Mesodermal cell (in vitro differentiated cells): ENCODE results near the gene RNF40.

Experiments
- H3K27ac ChIP-seq: 2 replicates; pipeline ENCODE4 v1.7.0; 2013; ENCODE audit warnings: mild to moderate bottlenecking, low read depth, low read length, moderate library complexity; ENCODE audit not compliant: severe bottlenecking
- H3K36me3 ChIP-seq: 2 replicates; pipeline ENCODE4 v1.7.1; 2013; ENCODE audit warnings: mild to moderate bottlenecking, low read length, moderate library complexity; ENCODE audit not compliant: control insufficient read depth, insufficient read depth
- H3K4me1 ChIP-seq: one replicate; pipeline ENCODE4 v1.7.1; 2013; ENCODE audit warnings: mild to moderate bottlenecking, low read length; ENCODE audit not compliant: insufficient read depth, control insufficient read depth, poor library complexity, severe bottlenecking
- H3K4me3 ChIP-seq: 2 replicates; pipeline ENCODE4 v1.7.0; 2013; ENCODE audit warnings: low read length, control low read depth, mild to moderate bottlenecking; ENCODE audit not compliant: insufficient read depth, poor library complexity, severe bottlenecking; ENCODE audit errors: extremely low read depth
- H3K9me3 ChIP-seq: 2 replicates; pipeline ENCODE4 v1.7.1; 2013; ENCODE audit warnings: mild to moderate bottlenecking, low read length, moderate library complexity; ENCODE audit not compliant: control insufficient read depth
- WGBS, 2 experiments: methylation state at CpG; one replicate each; pipeline ENCODE4 v1.1.5; 2013; ENCODE audit warnings: missing lambda C conversion rate in 2 of 2; ENCODE audit not compliant: insufficient coverage in 2 of 2; 5-methylcytosine and 5-hydroxymethylcytosine counted together

The RNF40 gene

GRCh38 chr16:30743716-30744115 lies 18.4 kb upstream of the RNF40 start:
- H3K4me1 ChIP-seq, result peaks cover 37% of the 10 kb centered on the region
- H3K4me3 ChIP-seq, result no peak overlapping the region
- WGBS, 2 experiments, result 90 to 94% methylated on average over 8 to 11 of the region's 11 CpGs
- peaks cover 61% of the 10 kb centered on the region for H3K36me3 ChIP-seq
- H3K27ac ChIP-seq, result no peak overlapping the region
- H3K9me3 ChIP-seq, result no peaks in the 10 kb centered on the region

GRCh38 chr16:30744183-30744582 lies 17.9 kb upstream of the RNF40 start:
- H3K9me3 ChIP-seq, result no peaks in the 10 kb centered on the region
- H3K27ac ChIP-seq, result no peak overlapping the region
- peaks cover 57% of the 10 kb centered on the region for H3K36me3 ChIP-seq
- H3K4me3 ChIP-seq, result no peak overlapping the region
- peaks cover 34% of the 10 kb centered on the region for H3K4me1 ChIP-seq
- 92% methylated on average over 1 of the region's 2 CpGs; no CpG with 5 or more reads in 1 of the 2 experiments for WGBS, 2 experiments

DNA sequence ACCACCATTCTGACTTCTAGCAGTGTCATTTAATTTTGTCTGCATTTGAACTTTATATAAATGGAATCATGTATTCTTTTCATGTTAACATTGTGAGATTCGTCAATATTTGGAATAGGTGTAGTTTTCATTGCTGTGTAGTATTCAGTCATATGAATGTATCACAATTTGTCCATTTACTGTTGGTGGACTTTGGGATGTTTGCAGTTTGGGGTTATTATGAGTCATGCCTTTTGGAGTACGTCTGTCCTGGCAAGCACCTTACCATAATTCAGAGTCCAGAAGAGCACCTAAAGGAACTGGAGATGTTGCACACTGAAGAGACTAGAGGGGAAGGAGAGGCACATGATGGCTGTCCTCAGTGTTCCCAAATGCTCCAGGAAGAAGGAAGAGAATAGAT lies 17.0 kb upstream of the RNF40 start:
- Histone ChIP-seq H3K36me3 (peaks cover 54% of the 10 kb centered on the region), H3K27ac (no peak overlapping the region), H3K9me3 (no peaks in the 10 kb centered on the region), H3K4me3 (no peak overlapping the region), H3K4me1 (peaks cover 30% of the 10 kb centered on the region)
- WGBS, 2 experiments, result 100% methylated on average over 1 of the region's 2 CpGs; no CpG with 5 or more reads in 1 of the 2 experiments

GRCh38 chr16:30746638-30747175 lies 15.4 kb upstream of the RNF40 start:
- H3K4me1 ChIP-seq, result peaks cover 16% of the 10 kb centered on the region
- no peak overlapping the region for H3K4me3 ChIP-seq
- peaks cover 62% of the 10 kb centered on the region for H3K36me3 ChIP-seq
- H3K9me3 ChIP-seq, result no peaks in the 10 kb centered on the region
- no peak overlapping the region for H3K27ac ChIP-seq
- WGBS, 2 experiments, result 97 to 100% methylated on average over 4 to 8 of the region's 9 CpGs

DNA sequence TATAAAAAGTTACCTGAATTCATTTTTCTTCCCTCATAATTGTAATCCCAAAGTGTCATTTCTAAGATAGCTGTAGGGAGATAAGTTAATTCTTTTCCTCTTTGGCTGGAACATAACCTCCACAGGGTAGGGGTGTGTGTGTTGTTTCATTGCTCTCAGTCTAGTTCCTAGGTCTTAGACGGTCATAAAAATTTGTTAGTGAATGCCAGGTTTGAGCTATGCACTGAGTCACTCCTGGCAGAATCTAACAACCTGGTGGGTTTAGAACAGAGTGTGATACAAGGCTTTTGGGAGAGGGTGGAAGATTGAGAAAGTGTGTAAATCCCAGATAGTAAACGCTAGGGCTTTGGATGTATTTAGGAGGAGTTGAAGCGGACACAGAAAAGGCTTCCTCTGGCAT lies 14.8 kb upstream of the RNF40 start:
- WGBS, 2 experiments, result 71 to 84% methylated on average over 3 of the region's 3 CpGs

DNA sequence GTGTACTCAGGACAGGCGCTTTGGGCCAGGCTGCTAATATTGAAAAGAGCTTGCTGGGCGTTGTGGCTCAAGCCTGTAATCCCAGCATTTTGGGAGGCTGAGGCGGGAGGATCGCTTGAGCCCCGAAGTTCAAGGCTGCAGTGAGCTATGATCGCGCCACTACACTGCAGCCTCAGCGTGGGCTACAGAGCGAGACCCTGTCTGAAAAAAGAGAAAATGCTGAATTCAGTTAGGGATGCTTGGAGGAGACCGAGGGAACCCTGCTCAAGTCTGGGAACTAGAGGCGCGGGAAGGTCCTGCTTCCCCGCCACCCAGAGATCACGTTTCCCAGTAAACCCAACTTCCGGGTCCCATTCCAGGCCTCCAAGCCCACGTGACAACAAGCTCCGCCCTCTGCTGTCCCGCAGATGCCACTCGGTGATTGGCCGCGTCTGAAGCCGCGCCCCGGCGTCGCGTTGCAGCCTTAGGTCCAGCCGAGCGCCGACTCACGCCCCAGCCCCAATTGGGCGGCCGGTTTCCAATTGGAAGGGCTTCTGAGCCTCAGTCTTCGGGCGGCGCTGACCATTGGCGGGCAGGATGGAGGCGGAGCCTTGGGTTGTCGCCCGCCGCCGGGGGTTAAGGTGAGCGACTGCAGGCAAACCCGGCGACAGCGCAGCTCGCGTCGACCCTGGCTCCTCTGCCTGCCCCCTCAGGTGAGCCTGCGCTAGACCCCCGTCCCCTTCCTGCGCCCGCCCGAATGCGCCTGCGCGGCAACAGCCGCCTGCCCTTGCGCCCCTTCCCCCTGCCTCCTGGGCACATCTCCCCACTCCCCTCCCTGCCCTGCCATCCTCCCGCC lies 14.1 kb upstream of the RNF40 start, which contains the start of gene PHKG2:
Gene PHKG2 (plus strand): TSS at position 627 of the 835 bp plus-strand sequence. CDS start 396 bp downstream, outside the sequence.
- peaks cover 59% of the 10 kb centered on the region for H3K36me3 ChIP-seq
- 10 to 13% methylated on average over 34 to 54 of the region's 60 CpGs for WGBS, 2 experiments
- H3K27ac ChIP-seq, result peak within 1 kb of the TSS; percentile 78
- peaks cover 12% of the 10 kb centered on the region for H3K4me1 ChIP-seq
- H3K9me3 ChIP-seq, result no peaks in the 10 kb centered on the region
- H3K4me3 ChIP-seq, result peak within 1 kb of the TSS; percentile 59

More for the DNA sequence above, 14.8 kb upstream of the RNF40 start:
- Histone ChIP-seq H3K27ac (peak overlapping the region; percentile 78), H3K4me1 (peaks cover 12% of the 10 kb centered on the region), H3K36me3 (peaks cover 59% of the 10 kb centered on the region), H3K9me3 (no peaks in the 10 kb centered on the region), H3K4me3 (peak overlapping the region; percentile 59)

GRCh38 chr16:30748634-30749445 lies 13.3 kb upstream of the RNF40 start:
- Histone ChIP-seq H3K36me3 (peaks cover 61% of the 10 kb centered on the region), H3K4me3 (peak overlapping the region; percentile 59), H3K27ac (peak overlapping the region; percentile 41), H3K4me1 (peaks cover 12% of the 10 kb centered on the region), H3K9me3 (no peaks in the 10 kb centered on the region)
- 14 to 33% methylated on average over 19 of the region's 36 CpGs for WGBS, 2 experiments

- Histone ChIP-seq H3K9me3 (no peaks in the 10 kb centered on the region), H3K27ac (no peak overlapping the region), H3K4me1 (peaks cover 12% of the 10 kb centered on the region), H3K4me3 (no peak overlapping the region), H3K36me3 (peaks cover 61% of the 10 kb centered on the region)
- WGBS, 2 experiments, result 94 to 100% methylated on average over 4 of the region's 4 CpGs
Observed at GRCh38 chr16:30750201-30750600, 11.9 kb upstream of the RNF40 start.

GRCh38 chr16:30750876-30751465 lies 11.2 kb upstream of the RNF40 start:
- Histone ChIP-seq H3K4me1 (peaks cover 12% of the 10 kb centered on the region), H3K27ac (no peak overlapping the region), H3K36me3 (peaks cover 62% of the 10 kb centered on the region), H3K4me3 (no peak overlapping the region), H3K9me3 (no peaks in the 10 kb centered on the region)
- WGBS, 2 experiments, result 92 to 96% methylated on average over 20 of the region's 20 CpGs

- peaks cover 73% of the 10 kb centered on the region for H3K36me3 ChIP-seq
- WGBS, 2 experiments, result 95% methylated on average over 4 of the region's 4 CpGs
- H3K4me3 ChIP-seq, result no peak overlapping the region
Observed at GRCh38 chr16:30753596-30753995, 8.5 kb upstream of the RNF40 start.

More at GRCh38 chr16:30753596-30753995, 8.5 kb upstream of the RNF40 start:
- H3K9me3 ChIP-seq, result no peaks in the 10 kb centered on the region
- H3K4me1 ChIP-seq, result peaks cover 6% of the 10 kb centered on the region
- no peak overlapping the region for H3K27ac ChIP-seq
